ENCODE data around the gene CPLX3. TPM values are rescaled to one million over a fixed set of nuclear protein-coding genes. Genes with fewer than 3 reads are reported as not detected.
A peak's percentile ranks its signal among the peaks of the same experiment; 100 is the strongest.

CPLX3 gene
- total RNA-seq, 2 donors from 2014 or later: not detected

DNA sequence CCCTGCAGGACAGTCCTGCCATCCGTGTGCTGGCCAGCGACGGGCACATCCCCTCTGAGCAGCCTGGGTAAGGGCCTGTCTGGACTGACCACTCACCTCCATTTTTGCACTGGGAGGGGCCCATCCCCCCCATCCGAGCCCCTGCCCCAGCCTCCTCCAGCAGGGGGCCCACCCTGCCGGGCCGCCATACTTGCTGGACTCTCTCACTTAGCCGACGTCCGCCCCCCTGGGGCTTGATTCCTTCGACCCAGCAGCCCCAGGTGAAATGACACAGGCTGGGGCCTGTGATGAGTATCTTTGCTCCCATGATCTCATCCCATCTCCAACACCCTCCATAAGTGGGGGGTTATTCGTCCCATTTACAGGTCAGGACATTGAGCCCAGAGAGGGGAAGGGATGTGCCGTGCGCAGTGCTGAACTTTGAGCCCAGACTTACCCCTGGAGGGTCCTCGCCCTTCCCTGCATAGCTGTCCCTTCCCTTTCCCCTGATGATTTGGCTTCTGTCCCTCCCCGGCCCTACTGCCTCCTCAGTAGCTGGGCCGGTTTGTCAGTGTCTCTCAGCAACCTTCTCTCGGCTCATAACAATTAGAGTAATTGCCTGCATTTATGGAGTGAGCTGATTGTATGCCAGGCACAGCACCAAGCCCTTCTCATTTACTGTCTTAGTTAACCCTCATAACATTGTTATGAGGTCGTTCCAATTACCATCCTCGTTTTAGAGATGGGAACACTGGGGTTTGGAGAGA lies 9.6 kb upstream of the CPLX3 start:
- H3K36me3 Mint-ChIP-seq (ENCODE audit: low read depth): no peaks in the 10 kb centered on the region
- Histone ChIP-seq H3K9ac (ENCODE audit: extremely low read depth, low read length, poor library complexity, severe bottlenecking) (no peak overlapping the region), H3K4me3 (ENCODE audit: low read length) (no peak overlapping the region), H3K9me3 (ENCODE audit: control insufficient read depth, low read length) (no peaks in the 10 kb centered on the region), H3K27ac (ENCODE audit: low read depth, low read length) (no peak overlapping the region), H3K27me3 (ENCODE audit: control insufficient read depth, insufficient read depth, low read length, poor library complexity, severe bottlenecking) (no peaks in the 10 kb centered on the region), H3K36me3 (ENCODE audit: control insufficient read depth, insufficient read depth, low read length) (no peaks in the 10 kb centered on the region), H3K4me1 (ENCODE audit: control insufficient read depth, insufficient read depth, low read length) (peaks cover 9% of the 10 kb centered on the region)
- DNase-seq: no peak
- H3K27me3 Mint-ChIP-seq (ENCODE audit: insufficient read depth): peaks cover 2% of the 10 kb centered on the region
- H3K27ac Mint-ChIP-seq: no peak overlapping the region
- no peaks in the 10 kb centered on the region for H3K9me3 Mint-ChIP-seq
- WGBS, 2 experiments (ENCODE audit: insufficient coverage in 1 of 2, insufficient read length in 1 of 2): 77 to 85% methylated on average over 10 to 19 of the region's 19 CpGs
- no peak overlapping the region for H3K4me3 Mint-ChIP-seq
- peaks cover 7% of the 10 kb centered on the region for H3K4me1 Mint-ChIP-seq
- TF ChIP-seq, protein P1, sequence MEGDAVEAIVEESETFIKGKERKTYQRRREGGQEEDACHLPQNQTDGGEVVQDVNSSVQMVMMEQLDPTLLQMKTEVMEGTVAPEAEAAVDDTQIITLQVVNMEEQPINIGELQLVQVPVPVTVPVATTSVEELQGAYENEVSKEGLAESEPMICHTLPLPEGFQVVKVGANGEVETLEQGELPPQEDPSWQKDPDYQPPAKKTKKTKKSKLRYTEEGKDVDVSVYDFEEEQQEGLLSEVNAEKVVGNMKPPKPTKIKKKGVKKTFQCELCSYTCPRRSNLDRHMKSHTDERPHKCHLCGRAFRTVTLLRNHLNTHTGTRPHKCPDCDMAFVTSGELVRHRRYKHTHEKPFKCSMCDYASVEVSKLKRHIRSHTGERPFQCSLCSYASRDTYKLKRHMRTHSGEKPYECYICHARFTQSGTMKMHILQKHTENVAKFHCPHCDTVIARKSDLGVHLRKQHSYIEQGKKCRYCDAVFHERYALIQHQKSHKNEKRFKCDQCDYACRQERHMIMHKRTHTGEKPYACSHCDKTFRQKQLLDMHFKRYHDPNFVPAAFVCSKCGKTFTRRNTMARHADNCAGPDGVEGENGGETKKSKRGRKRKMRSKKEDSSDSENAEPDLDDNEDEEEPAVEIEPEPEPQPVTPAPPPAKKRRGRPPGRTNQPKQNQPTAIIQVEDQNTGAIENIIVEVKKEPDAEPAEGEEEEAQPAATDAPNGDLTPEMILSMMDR (conservative IDR thresholded peaks at IDR 0.05): peak; percentile 28

DNA sequence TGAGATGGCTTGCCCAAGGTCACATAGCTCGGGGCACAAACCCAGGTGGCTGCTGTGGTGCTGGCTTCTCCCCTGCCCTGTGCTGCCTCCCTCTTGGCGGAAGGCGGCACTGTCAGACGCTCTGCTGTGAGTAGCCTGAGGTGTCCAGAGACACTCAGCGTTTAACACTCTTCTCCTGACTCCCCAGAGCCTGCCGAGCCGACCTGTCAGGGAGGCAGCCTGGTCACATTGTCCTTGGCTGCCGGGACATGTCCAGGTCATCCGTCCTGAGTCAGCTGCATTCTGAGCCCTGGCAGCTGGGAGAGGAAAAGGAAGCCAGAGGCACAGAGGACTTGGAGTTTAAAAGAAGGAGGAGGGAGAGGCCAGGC lies 9.1 kb upstream of the CPLX3 start:
- Histone ChIP-seq H3K27ac (ENCODE audit: low read depth, low read length) (no peak overlapping the region), H3K9me3 (ENCODE audit: control insufficient read depth, low read length) (no peaks in the 10 kb centered on the region), H3K4me3 (ENCODE audit: low read length) (no peak overlapping the region), H3K36me3 (ENCODE audit: control insufficient read depth, insufficient read depth, low read length) (no peaks in the 10 kb centered on the region), H3K27me3 (ENCODE audit: control insufficient read depth, insufficient read depth, low read length, poor library complexity, severe bottlenecking) (no peaks in the 10 kb centered on the region), H3K4me1 (ENCODE audit: control insufficient read depth, insufficient read depth, low read length) (peaks cover 9% of the 10 kb centered on the region), H3K9ac (ENCODE audit: extremely low read depth, low read length, poor library complexity, severe bottlenecking) (no peak overlapping the region)
- Mint-ChIP-seq H3K36me3 (ENCODE audit: low read depth) (no peaks in the 10 kb centered on the region), H3K4me1 (peaks cover 7% of the 10 kb centered on the region), H3K27me3 (ENCODE audit: insufficient read depth) (peaks cover 2% of the 10 kb centered on the region), H3K4me3 (no peak overlapping the region), H3K27ac (no peak overlapping the region), H3K9me3 (no peaks in the 10 kb centered on the region)
- DNase-seq: peak; percentile 76
- 64 to 68% methylated on average over 6 to 9 of the region's 9 CpGs for WGBS, 2 experiments (ENCODE audit: insufficient coverage in 1 of 2, insufficient read length in 1 of 2)
- TF ChIP-seq, protein P1 (conservative IDR thresholded peaks at IDR 0.05): peak; percentile 53

DNA sequence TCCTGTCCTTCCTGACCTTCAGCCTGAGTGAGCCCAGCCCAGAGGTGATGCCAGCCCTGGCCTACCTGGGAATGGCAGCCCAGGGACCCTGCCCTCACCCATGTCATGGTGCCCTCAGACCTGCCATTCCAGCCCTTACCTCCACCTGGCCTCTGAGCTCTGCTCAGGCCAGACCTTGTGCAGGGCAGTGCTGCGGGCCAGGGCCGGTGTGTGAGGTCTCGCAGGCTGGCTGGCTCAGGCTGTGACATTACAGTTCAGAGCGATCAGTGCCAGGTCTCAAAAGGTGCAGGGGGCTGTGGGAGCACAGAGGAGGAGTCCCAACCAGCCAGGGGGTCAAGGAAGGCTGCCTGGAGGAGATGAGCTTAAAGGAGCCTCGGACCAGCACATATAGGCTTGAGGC lies 6.4 kb upstream of the CPLX3 start:
- H3K9ac ChIP-seq (ENCODE audit: extremely low read depth, low read length, poor library complexity, severe bottlenecking): no peak overlapping the region
- H3K4me1 Mint-ChIP-seq: peaks cover 7% of the 10 kb centered on the region
- H3K36me3 Mint-ChIP-seq (ENCODE audit: low read depth): no peaks in the 10 kb centered on the region
- no peak overlapping the region for H3K27ac Mint-ChIP-seq
- H3K9me3 Mint-ChIP-seq: no peaks in the 10 kb centered on the region
- TF ChIP-seq, protein P1 (conservative IDR thresholded peaks at IDR 0.05): no peak
- no peak overlapping the region for H3K27ac ChIP-seq (ENCODE audit: low read depth, low read length)
- H3K27me3 ChIP-seq (ENCODE audit: control insufficient read depth, insufficient read depth, low read length, poor library complexity, severe bottlenecking): peaks cover 19% of the 10 kb centered on the region
- 95 to 97% methylated on average over 4 to 5 of the region's 5 CpGs for WGBS, 2 experiments (ENCODE audit: insufficient coverage in 1 of 2, insufficient read length in 1 of 2)
- no peaks in the 10 kb centered on the region for H3K36me3 ChIP-seq (ENCODE audit: control insufficient read depth, insufficient read depth, low read length)
- no peaks in the 10 kb centered on the region for H3K9me3 ChIP-seq (ENCODE audit: control insufficient read depth, low read length)
- no peak for DNase-seq
- H3K4me3 Mint-ChIP-seq: no peak overlapping the region
- peaks cover 9% of the 10 kb centered on the region for H3K4me1 ChIP-seq (ENCODE audit: control insufficient read depth, insufficient read depth, low read length)
- no peak overlapping the region for H3K4me3 ChIP-seq (ENCODE audit: low read length)
- peaks cover 14% of the 10 kb centered on the region for H3K27me3 Mint-ChIP-seq (ENCODE audit: insufficient read depth)

Measured in endodermal cell (in vitro differentiated cells).